C4-2B (cell line): ENCODE measurements around the gene SUOX.

Source experiments
- ZFX ChIP-seq: fragments of 450-650 bp; IDR thresholded peaks from 2 replicates; pipeline ENCODE4 v1.6.1; 2017
- TF ChIP-seq, protein P1 (sequence below): fragments of 450-650 bp; conservative IDR thresholded peaks from 2 replicates; pipeline ENCODE4 v1.5.1; 2017; ENCODE audit warnings: mild to moderate bottlenecking

DNA sequence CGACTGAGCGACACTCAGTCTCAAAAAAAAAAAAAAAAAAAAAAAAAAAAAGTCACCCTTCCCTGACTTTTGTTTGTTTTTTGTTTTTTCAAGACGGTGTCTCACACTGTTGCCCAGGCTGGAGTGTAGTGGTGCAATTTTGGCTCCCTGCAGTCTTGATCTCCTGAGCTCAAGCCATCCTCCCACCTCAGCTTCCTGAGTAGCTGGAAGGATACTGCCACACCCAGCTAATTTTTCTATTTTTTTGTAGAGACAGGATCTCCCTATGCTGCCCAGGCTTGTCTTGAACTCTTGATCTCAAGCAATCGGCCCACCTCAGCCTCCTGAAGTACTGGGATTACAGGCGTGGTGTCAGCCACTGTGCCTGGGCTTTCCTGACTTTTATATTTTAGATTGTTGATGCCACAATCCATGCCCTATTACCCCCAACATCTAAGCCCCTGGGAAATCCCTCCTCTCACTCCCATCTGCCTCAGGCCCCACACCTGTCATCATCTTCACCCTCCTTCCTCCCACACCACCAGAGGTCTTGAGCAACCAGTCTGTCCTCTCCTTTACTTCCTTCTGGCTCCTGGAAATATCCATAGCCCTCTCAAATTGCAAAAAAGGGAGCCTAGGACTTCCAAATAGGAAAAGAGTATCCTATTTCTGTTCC, 31.6 kb downstream of the SUOX start:
- TF ChIP-seq, protein P1, sequence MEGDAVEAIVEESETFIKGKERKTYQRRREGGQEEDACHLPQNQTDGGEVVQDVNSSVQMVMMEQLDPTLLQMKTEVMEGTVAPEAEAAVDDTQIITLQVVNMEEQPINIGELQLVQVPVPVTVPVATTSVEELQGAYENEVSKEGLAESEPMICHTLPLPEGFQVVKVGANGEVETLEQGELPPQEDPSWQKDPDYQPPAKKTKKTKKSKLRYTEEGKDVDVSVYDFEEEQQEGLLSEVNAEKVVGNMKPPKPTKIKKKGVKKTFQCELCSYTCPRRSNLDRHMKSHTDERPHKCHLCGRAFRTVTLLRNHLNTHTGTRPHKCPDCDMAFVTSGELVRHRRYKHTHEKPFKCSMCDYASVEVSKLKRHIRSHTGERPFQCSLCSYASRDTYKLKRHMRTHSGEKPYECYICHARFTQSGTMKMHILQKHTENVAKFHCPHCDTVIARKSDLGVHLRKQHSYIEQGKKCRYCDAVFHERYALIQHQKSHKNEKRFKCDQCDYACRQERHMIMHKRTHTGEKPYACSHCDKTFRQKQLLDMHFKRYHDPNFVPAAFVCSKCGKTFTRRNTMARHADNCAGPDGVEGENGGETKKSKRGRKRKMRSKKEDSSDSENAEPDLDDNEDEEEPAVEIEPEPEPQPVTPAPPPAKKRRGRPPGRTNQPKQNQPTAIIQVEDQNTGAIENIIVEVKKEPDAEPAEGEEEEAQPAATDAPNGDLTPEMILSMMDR, result no peak
- TF ChIP-seq ZFX, result no peak
